Prostate gland (tissue), 2 donors: ENCODE results near the gene CHST2.

Source experiments
- CTCF ChIP-seq, 4 experiments: fragments of 200-600 bp in 2 of 4; fragments of 450-650 bp in 2 of 4; sonication (generic) in 2 of 4; IDR thresholded peaks; 1 replicate in 3 of 4; 2 replicates in 1 of 4; pipeline ENCODE4 v1.5.1; 2016 to 2019; ENCODE audit warnings: antibody characterized with exemption in 4 of 4, mild to moderate bottlenecking in 2 of 4, moderate library complexity in 2 of 4
- POLR2A ChIP-seq: fragments of 450-650 bp; IDR thresholded peaks from one replicate; pipeline ENCODE4 v1.6.1; 2016; ENCODE audit warnings: antibody characterized with exemption, mild to moderate bottlenecking

GRCh38 chr3:143109861-143110260 is 9.7 kb upstream of the CHST2 start:
- TF ChIP-seq CTCF (IDR thresholded peaks at IDR 0.05) (no peak), POLR2A (no peak)
